Measurements from ENCODE around the gene KIF26B.

- TF ChIP-seq POLR2AphosphoS5 (IDR thresholded peaks at IDR 0.05) (no peak), CTCF (IDR thresholded peaks at IDR 0.05) (no peak), POLR2A (IDR thresholded peaks at IDR 0.05) (no peak)
These were observed 412.2 kb downstream of the KIF26B start for GRCh38 chr1:245566952-245567351.

Measured in suprapubic skin (tissue), 4 donors.